Diencephalon (tissue), 1 donor: ENCODE data around the gene OR1C1. TPM values are rescaled to one million over a fixed set of nuclear protein-coding genes. Genes with fewer than 3 reads are reported as not detected.

Experiments
- total RNA-seq: library from RNA; depleted of rRNA; stranded (reverse); fragments of >200 nt; gene quantifications from one replicate; pipeline ENCODE4 v1.2.3, GENCODE V29; 2014

Gene OR1C1
- total RNA-seq: not detected

GRCh38 chr1:247760456-247760855 is at the start of gene OR1C1:
TSS of gene OR1C1 (minus strand) at chr1:247760556. CDS start at chr1:247758406, 2,150 bp downstream.

GRCh38 chr1:247748041-247748440 is 12.3 kb downstream of the OR1C1 start, which contains the start of gene OR14A2:
TSS of gene OR14A2 (minus strand) at chr1:247748141.

GRCh38 chr1:247738315-247738714 is 22.0 kb downstream of the OR1C1 start, which contains the start of gene OR14K1:
TSS of gene OR14K1 (plus strand) at chr1:247738615. CDS start at chr1:247738615, 0 bp downstream.

GRCh38 chr1:247716546-247716945 is 43.8 kb downstream of the OR1C1 start, which contains the start of gene OR6F1:
TSS of gene OR6F1 (minus strand) at chr1:247716646. CDS start at chr1:247712755, 3,891 bp downstream.

Other genes starting within 250 kb of the OR1C1 start
- gene OR2C3, start 224.1 kb downstream of the OR1C1 start, total RNA-seq: 0.23 TPM
- 0.69 TPM for gene GCSAML, start 211.4 kb downstream of the OR1C1 start, total RNA-seq
- gene OR2G2, start 172.2 kb downstream of the OR1C1 start, total RNA-seq: not detected
- not detected for gene OR2G3, start 155.0 kb downstream of the OR1C1 start, total RNA-seq
- gene OR13G1, start 80.8 kb downstream of the OR1C1 start, total RNA-seq: not detected
- not detected for gene OR6F1, start 43.9 kb downstream of the OR1C1 start, total RNA-seq
- not detected for gene OR14K1, start 21.9 kb downstream of the OR1C1 start, total RNA-seq
- gene OR14A2, start 12.4 kb downstream of the OR1C1 start, total RNA-seq: not detected
- not detected for gene OR14A16, start 63.6 kb upstream of the OR1C1 start, total RNA-seq
- gene OR11L1, start 81.3 kb upstream of the OR1C1 start, total RNA-seq: not detected
- gene TRIM58, start 96.6 kb upstream of the OR1C1 start, total RNA-seq: 8.3 TPM
- 6.0 TPM for gene OR2W3, start 135.0 kb upstream of the OR1C1 start, total RNA-seq
- not detected for gene OR2T8, start 159.7 kb upstream of the OR1C1 start, total RNA-seq
- gene OR2AJ1, start 164.3 kb upstream of the OR1C1 start, total RNA-seq: not detected
- 2.5 TPM for gene OR2L8, start 188.3 kb upstream of the OR1C1 start, total RNA-seq
- 2.1 TPM for gene OR2AK2, start 204.7 kb upstream of the OR1C1 start, total RNA-seq